Heart left ventricle (tissue), 16 donors: Measurements from ENCODE around the gene POLR2C. TPM values are rescaled to one million over a fixed set of nuclear protein-coding genes. Genes with fewer than 3 reads are reported as not detected.
A peak's percentile ranks its signal among the peaks of the same experiment; 100 is the strongest.

ENCODE experiments used
- ATAC-seq, 4 donors: fragments of 200-7000 bp; cut with Tn5 transposase; one replicate each; pipeline ENCODE4 v1.9.1; 2020 to 2022; ENCODE audit warnings: moderate library complexity in 4 of 4, mild to moderate bottlenecking in 3 of 4, moderate number of reproducible peaks in 1 of 4
- DNase-seq, 5 donors: peaks; one replicate each; pipeline ENCODE4 v3.0.0-alpha.2; 2020
- H3K27ac ChIP-seq, 12 donors: fragments of 200-600 bp; sonication (generic) in 4 of 12; one replicate each; pipeline versions ENCODE4 v1.5.0 to v1.8.0; 2016 to 2022; ENCODE audit warnings: mild to moderate bottlenecking in 2 of 12
- H3K27me3 ChIP-seq, 9 donors: fragments of 200-600 bp; sonication (generic) in 2 of 9; one replicate each; pipeline versions ENCODE4 v1.5.1 to v1.8.0; 2016 to 2022; ENCODE audit warnings: mild to moderate bottlenecking in 3 of 9
- H3K36me3 ChIP-seq, 9 donors: fragments of 200-600 bp; sonication (generic) in 2 of 9; one replicate each; pipeline versions ENCODE4 v1.5.0 to v1.8.0; 2018 to 2022; ENCODE audit warnings: mild to moderate bottlenecking in 2 of 9
- H3K4me1 ChIP-seq, 12 donors: fragments of 200-600 bp; sonication (generic) in 4 of 12; one replicate each; pipeline versions ENCODE4 v1.5.0 to v1.8.0; 2016 to 2022; ENCODE audit warnings: mild to moderate bottlenecking in 3 of 12
- H3K4me3 ChIP-seq, 12 donors: fragments of 200-600 bp; sonication (generic) in 4 of 12; one replicate each; pipeline versions ENCODE4 v1.5.0 to v1.8.0; 2017 to 2022; ENCODE audit warnings: mild to moderate bottlenecking in 9 of 12, moderate library complexity in 4 of 12
- H3K9me3 ChIP-seq, 12 donors: fragments of 200-600 bp; sonication (generic) in 4 of 12; one replicate each; pipeline versions ENCODE4 v1.5.0 to v1.8.0; 2016 to 2022; ENCODE audit warnings: mild to moderate bottlenecking in 1 of 12
- POLR2A ChIP-seq, 2 donors: fragments of 450-650 bp; IDR thresholded peaks; one replicate each; pipeline ENCODE4 v1.6.1; 2017; ENCODE audit warnings: antibody characterized with exemption in 2 of 2, mild to moderate bottlenecking in 2 of 2, moderate library complexity in 2 of 2
- WGBS, 4 donors: extraction: QIAGEN DNeasy Blood & Tissue Kit in 2 of 4; methylation state at CpG; one replicate each; pipeline versions ENCODE4 v1.1.5 to v1.1.7; 2013 to 2018; 5-methylcytosine and 5-hydroxymethylcytosine counted together
- intact Hi-C, 10 donors: fragments of 100-400 bp; cut with DNase I; formaldehyde crosslinking; loops; one replicate each; pipeline versions ENCODE4 v1.11.1 to v1.14.2; 2022
- polyA plus RNA-seq, 2 donors: library from polyadenylated mRNA; stranded (reverse); fragments of 200-250 nt; gene quantifications; one replicate each; pipeline ENCODE4 v1.2.3, GENCODE V29; 2013
- total RNA-seq, 9 donors: library from RNA; depleted of rRNA in 2 of 9; stranded (reverse); fragments of >200 nt in 2 of 9; fragmentation: NEBNext Ultra II Directional in 3 of 9; extraction: Animal tissue kit (Norgen Biotek cat#: 25700) in 3 of 9; gene quantifications; one replicate each; pipeline versions ENCODE4 v1.1.0 to v1.2.4, GENCODE V29; 2016 to 2023
- TF ChIP-seq, protein P1 (sequence below), 12 donors: fragments of 200-600 bp; sonication (generic) in 4 of 12; IDR thresholded peaks; one replicate each; pipeline versions ENCODE4 v1.5.0 to v1.8.0; 2018 to 2022; ENCODE audit warnings: antibody characterized with exemption in 12 of 12, mild to moderate bottlenecking in 5 of 12
- donor health status: ischemic (EF 13 %, LVEDD 7.1; RV severe dilation, severe dysfunction).
- donor health status: healthy with polysubstance abuse.
- donor health status: DM: no; HTN: yes; CAD: no.
- donor health status: DM: no; HTN: no; CAD: no.
- donor health status: ischemic (EF 25% LVEDD 6.9; RV normal size, moderate dysfunction).
- donor health status: ischemic (EF 25% LVEDD 5.7; RV mildly dilated, moderate dysfunction).
- donor health status: healthy.
- donor health status: DM: yes; HTN: yes; CAD: no.
- donor health status: ischemic (EF 35%, LVEDD 5.7; RV mildly dilated, moderate dysfunction).
- donor health status: nonischemic (EF 11% LVEDD 7.7; RV severe dilation, severe dysfunction).
- donor health status: DM: yes; HTN: yes; CAD: no.
- donor health status: PGD.
- donor health status: ischemic (EF 29% LVEDD 5.4; RV normal size, mild dysfunction).
- donor health status: nonischemic (EF 23%, LVEDD 6.1; RV moderate dilation, normal function).

POLR2C gene
- total and polyA plus RNA-seq, 11 donors, result 19.9 to 99.8 (median 48.7) TPM

DNA sequence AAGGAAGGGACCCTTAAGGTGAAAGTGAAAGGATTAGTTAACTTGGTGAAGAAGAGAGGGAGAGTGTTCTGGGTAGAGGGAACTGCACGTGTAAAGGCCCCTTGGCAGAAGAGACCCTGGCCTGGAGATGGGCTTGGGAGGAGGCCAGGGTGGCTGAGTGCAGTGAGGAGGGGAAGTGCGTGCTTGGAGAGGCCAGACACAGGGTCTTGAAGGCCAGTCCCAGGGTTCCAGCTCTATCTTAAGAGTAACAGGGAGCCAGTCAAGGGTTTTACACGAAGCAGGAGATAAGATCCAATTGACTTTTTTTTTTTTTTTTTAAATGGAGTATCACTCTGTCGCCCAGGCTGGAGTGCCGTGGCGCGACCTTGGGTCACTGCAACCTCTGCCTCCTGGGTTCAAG is 39.0 kb downstream of the POLR2C start:
- Histone ChIP-seq H3K4me1 (peaks cover 0 to 6% (median 0%) of the 10 kb centered on the region in 12 donors), H3K4me3 (no peak overlapping the region), H3K27ac (no peak overlapping the region), H3K36me3 (no peaks in the 10 kb centered on the region), H3K27me3 (no peaks in the 10 kb centered on the region), H3K9me3 (no peaks in the 10 kb centered on the region)
- DNase-seq (no peak), ATAC-seq (no peak)
- intact Hi-C loops, result no loop called here
- WGBS, 4 donors, result 70 to 82% (median 74%) methylated on average over 7 of the region's 7 CpGs
- TF ChIP-seq, protein P1, sequence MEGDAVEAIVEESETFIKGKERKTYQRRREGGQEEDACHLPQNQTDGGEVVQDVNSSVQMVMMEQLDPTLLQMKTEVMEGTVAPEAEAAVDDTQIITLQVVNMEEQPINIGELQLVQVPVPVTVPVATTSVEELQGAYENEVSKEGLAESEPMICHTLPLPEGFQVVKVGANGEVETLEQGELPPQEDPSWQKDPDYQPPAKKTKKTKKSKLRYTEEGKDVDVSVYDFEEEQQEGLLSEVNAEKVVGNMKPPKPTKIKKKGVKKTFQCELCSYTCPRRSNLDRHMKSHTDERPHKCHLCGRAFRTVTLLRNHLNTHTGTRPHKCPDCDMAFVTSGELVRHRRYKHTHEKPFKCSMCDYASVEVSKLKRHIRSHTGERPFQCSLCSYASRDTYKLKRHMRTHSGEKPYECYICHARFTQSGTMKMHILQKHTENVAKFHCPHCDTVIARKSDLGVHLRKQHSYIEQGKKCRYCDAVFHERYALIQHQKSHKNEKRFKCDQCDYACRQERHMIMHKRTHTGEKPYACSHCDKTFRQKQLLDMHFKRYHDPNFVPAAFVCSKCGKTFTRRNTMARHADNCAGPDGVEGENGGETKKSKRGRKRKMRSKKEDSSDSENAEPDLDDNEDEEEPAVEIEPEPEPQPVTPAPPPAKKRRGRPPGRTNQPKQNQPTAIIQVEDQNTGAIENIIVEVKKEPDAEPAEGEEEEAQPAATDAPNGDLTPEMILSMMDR (IDR thresholded peaks at IDR 0.05), result no peak
- TF ChIP-seq POLR2A (IDR thresholded peaks at IDR 0.05), result no peak

DNA sequence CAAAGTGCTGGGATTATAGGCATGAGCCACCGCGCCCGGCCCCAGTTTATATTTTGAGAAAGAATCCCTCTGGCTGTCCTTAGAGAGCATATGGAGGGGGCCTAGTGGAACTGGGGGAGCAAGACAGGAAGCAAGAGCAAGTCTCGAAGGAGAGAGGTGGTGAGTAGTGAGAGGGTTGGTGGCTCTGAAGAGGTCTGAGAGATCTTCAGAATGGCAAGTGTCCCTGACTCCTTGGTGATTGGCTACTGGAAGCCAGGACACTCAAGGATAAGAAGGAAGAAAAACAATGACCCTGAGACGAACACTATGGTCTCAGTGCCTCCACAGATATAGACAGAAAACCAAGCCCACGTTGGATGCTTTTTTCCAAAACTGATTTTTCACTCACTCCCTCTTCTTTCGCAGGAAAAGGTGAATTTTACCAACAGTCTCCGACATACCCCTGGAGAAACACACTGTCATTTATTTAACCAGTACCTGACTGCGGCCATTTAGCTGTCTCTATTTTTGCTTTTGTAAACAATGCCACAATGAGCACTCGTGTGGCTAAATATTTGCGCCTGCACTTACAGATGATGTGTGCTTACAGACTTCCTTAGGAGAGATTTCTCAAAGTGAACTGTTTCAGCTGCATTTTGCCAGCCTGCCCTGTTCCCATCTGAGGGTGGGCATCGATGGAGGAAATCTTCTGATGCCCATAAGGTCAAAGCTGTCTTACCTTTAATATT is 39.7 kb downstream of the POLR2C start:
- no peaks in the 10 kb centered on the region for H3K9me3 ChIP-seq
- no peak overlapping the region for H3K4me3 ChIP-seq
- peaks cover 0 to 6% (median 0%) of the 10 kb centered on the region in 12 donors for H3K4me1 ChIP-seq
- intact Hi-C loops, result no loop called here
- WGBS, 4 donors, result 78 to 85% (median 84%) methylated on average over 12 of the region's 12 CpGs
- H3K27ac ChIP-seq, result no peak overlapping the region
- ATAC-seq (no peak), DNase-seq (no peak)
- no peaks in the 10 kb centered on the region for H3K27me3 ChIP-seq
- H3K36me3 ChIP-seq, result no peaks in the 10 kb centered on the region
- TF ChIP-seq POLR2A (IDR thresholded peaks at IDR 0.05), result no peak
- TF ChIP-seq, protein P1 (IDR thresholded peaks at IDR 0.05), result no peak

DNA sequence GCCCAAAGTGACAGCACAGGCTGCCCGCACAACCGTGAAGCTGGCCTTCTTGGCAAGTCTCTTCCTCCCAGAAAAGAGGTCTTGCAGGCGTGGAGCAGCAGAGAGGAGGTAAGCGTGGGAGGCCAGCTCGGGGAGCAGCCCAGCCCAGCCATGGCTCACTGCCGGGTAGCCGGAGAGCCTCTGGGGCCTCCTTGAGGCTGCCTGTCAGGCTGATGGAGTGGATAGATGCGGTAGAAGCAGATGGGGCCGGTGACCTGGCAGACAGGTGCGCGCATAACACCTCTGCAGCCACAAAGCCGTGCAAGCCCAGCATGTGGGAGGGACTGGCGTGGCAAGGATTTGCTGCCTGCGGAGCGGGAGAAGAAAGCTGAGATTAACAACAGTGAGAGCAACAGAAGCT is 40.9 kb downstream of the POLR2C start:
- H3K27me3 ChIP-seq, result no peaks in the 10 kb centered on the region
- H3K36me3 ChIP-seq, result no peaks in the 10 kb centered on the region
- no peak for ATAC-seq
- H3K4me1 ChIP-seq, result peaks cover 0 to 6% (median 0%) of the 10 kb centered on the region in 12 donors
- intact Hi-C loops, result no loop called here
- WGBS, 4 donors, result 62 to 78% (median 77%) methylated on average over 15 of the region's 15 CpGs
- TF ChIP-seq, protein P1 (IDR thresholded peaks at IDR 0.05), result no peak
- no peak for TF ChIP-seq POLR2A (IDR thresholded peaks at IDR 0.05)
- no peak overlapping the region for H3K27ac ChIP-seq
- DNase-seq, result peak in 2 of 5 donors; percentile 18 to 50
- no peak overlapping the region for H3K4me3 ChIP-seq
- H3K9me3 ChIP-seq, result no peaks in the 10 kb centered on the region

DNA sequence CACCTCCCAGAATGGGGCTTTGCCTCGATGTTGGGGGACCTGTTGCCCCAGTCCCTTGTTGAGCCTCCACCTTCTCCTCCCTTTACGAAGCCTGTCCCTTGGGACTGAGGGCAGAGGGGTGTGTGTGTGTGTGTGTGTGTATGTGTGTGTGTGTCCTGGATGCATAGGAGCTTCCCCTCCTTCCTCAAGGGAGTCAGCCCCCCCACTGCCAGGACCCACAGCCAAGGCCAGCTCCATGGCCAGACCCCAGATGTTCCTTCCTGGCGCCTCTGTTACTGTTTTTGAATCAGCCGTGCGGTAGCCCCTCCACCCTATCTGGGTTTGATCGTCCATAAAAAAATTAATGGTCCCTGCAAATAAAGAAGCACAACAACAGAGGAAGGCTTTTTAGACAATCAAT is 41.5 kb downstream of the POLR2C start:
- no peak for ATAC-seq
- WGBS, 4 donors, result 60 to 63% (median 63%) methylated on average over 5 to 6 of the region's 6 CpGs

More for the DNA sequence above, 41.5 kb downstream of the POLR2C start:
- intact Hi-C loops, result no loop called here
- TF ChIP-seq, protein P1 (IDR thresholded peaks at IDR 0.05), result no peak
- no peak for TF ChIP-seq POLR2A (IDR thresholded peaks at IDR 0.05)
- no peaks in the 10 kb centered on the region for H3K9me3 ChIP-seq
- H3K36me3 ChIP-seq, result no peaks in the 10 kb centered on the region
- peak in 1 of 5 donors; percentile 28 for DNase-seq
- no peak overlapping the region for H3K4me3 ChIP-seq
- H3K27me3 ChIP-seq, result no peaks in the 10 kb centered on the region
- H3K4me1 ChIP-seq, result peaks cover 0 to 6% (median 0%) of the 10 kb centered on the region in 12 donors
- H3K27ac ChIP-seq, result no peak overlapping the region
